Stimulated activated CD4-positive, alpha-beta T cell treated with anti-CD3 and anti-CD28 coated beads, Interleukin-1b, Interleukin-23, amount 100 ng/mL, for 1 hour (primary cell): ENCODE measurements around the gene YBX3.
A peak's percentile ranks its signal among the peaks of the same experiment; 100 is the strongest.
"Not testable (repeated sequence)": the region's sequence is repeated elsewhere in the genome, so short reads cannot be mapped to it uniquely, and the experiment has no call there.

Source experiments
- DNase-seq, 2 donors: peaks; one replicate each; pipeline ENCODE4 v3.0.0-alpha.2; 2020; ENCODE audit warnings: low read depth in 2 of 2

Gene YBX3

GRCh38 chr12:10722905-10723746, at the start of gene YBX3:
Gene YBX3, minus strand, starts transcription at chr12:10723323. Its CDS starts 212 bp downstream, at chr12:10723111.
- peak in 1 of 2 donors; percentile 17 for DNase-seq

DNA sequence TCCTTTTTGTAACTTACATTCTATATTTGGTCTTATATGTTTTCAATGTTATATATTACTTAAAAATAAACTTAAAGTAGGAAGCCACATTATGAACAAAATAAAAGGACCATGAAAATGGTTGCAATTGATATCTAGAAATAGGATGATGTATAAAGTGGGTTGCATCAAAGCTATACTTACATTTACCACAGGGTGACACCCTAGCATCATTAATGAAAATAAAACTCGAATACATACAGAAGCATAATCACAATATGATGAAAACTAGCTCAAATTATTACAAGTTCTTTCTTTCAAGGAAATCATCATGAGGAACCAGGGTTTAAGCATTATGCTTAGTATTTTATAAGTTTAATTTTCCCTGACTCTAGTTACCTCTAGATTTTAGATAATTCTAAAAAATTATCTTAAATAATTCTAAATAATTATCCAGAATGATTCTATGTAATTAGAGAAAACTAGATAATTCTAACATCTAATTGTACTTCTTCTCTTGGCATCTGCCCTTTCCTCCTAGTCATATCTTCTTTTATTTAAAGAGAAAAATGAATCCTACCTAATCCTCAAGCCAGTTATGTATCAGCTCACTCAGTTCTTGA, 48.1 kb upstream of the YBX3 start:
- no peak for DNase-seq

DNA sequence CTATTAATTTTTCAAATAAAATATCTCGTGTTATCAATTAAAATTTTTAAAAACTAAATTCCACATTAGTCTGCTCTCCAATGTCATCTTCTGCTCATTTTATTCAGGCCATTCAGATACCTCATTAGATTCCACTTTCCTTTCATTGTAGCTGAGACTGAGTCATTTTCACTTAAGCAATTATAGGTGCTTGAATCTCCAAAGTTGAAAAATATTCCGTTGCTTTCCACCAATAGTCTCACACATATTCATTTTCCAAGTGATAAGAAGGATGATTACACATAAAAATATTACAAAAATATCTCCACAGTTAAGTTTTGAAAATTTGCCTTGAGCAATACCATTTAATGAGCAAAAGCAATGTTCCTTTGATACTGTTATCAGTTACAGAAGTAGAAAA, 36.5 kb upstream of the YBX3 start:
- DNase-seq: no peak

GRCh38 chr12:10756194-10756593, 33.1 kb upstream of the YBX3 start:
- no peak for DNase-seq

- no peak for DNase-seq
These were observed 29.9 kb upstream of the YBX3 start for GRCh38 chr12:10753059-10753458.

DNA sequence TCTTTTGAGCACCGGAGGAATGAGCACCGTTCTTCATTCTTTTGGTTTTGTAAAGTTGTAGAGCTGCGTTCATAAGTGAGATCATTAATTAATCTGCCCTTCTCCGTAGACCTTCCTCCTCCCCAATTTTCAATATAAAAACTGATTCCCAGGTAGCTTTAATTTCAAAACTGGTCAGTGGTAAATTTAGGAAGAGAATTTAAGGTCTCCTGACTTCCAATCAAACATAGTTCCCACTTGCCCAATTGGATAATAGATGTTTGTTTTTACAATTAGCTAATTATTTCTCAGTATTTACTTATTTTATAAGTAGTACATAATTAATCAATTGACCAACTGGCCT, 27.2 kb upstream of the YBX3 start:
- DNase-seq: no peak

DNA sequence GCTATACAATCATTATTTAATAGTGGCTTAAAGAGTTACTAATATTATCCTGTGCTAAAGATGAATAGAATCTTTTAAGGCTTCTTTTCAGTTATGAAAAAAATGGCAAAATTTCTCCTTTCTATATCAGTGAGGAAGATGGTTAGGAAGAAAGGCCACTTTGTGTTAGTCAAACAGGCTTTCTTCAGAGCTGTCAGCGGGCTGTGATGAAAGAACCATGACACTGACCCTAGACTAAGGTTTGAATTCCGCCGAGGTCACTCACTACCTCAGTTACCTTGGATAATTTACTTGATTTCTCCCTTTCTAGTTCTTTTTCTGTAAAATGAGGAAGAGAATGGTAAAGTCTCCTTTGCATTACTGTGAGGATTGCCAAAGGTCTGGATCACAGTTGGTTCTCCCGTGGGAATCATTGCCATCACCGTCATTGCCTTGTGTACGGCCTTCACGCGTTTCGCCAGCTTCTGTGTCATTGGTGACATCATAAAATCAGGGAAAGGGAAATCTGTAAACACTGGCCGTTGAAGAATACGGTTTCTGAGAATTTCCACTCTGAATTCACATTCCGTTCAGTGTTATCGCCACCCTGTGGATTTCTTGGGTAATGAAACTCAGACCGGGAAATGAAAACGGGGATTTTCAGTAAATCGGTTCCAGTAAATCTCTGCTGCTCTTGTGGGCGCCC, 26.7 kb upstream of the YBX3 start:
- peak; percentile 17 to 33 for DNase-seq

DNA sequence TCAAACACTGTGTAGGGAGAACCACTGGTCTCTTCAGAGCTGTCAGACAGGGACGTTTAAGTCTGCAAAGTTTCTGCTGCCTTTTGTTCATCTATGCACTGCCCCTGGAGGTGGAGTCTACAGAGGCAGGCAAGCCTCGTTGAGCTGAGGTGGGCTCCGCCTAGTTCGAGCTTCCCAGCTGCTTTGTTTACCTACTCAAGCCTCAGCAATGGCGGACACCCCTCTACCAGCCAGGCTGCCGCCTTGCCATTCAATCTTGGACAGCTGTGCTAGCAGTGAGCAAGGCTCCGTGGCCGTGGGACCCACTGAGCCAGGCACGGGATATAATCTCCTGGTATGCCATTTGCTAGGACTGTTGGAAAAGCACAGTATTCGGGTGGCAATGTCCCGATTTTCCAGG, 24.6 kb upstream of the YBX3 start:
- DNase-seq: no peak

GRCh38 chr12:10743420-10743819, 20.3 kb upstream of the YBX3 start:
- DNase-seq: not testable (repeated sequence)

DNA sequence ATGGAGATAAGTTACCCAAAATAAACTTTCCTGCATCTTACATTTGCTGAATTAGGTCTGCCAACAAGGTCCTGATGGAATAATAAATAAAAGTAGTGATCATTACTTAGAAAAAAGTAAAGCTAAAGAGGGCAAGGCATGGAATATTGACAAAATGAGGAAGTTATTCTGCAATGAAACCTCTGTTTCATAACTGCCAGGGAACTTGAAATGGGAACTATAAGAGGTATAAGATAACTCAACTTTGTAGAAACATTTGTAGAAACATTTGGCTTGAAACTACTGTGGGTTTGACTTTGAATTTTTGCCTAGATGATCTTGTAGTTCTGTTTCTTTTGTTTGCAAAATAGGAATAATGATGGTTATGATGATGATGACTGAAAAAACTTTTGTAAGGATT, 18.7 kb upstream of the YBX3 start:
- DNase-seq: no peak

DNA sequence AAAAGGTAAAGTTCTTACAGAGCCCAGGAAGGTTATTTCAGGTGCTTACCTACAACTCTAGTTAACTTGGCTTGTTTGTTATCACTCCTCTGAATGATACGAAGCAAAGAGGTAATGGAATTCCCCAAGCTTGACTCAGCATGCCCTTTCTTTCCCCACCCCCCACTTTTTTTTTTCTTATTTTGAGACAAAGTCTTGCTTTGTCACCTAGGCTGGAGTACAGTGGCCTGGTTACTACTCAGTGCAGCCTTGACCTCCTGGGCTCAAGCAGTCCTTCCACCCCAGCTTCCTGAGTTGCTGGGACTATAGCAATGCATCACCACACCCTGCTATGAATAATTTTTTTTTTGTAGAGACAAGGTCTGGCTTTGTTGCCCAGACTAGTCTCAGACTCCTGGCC, 17.1 kb upstream of the YBX3 start:
- DNase-seq: no peak

- DNase-seq: no peak
These were observed 16.3 kb upstream of the YBX3 start for GRCh38 chr12:10739157-10740118.

DNA sequence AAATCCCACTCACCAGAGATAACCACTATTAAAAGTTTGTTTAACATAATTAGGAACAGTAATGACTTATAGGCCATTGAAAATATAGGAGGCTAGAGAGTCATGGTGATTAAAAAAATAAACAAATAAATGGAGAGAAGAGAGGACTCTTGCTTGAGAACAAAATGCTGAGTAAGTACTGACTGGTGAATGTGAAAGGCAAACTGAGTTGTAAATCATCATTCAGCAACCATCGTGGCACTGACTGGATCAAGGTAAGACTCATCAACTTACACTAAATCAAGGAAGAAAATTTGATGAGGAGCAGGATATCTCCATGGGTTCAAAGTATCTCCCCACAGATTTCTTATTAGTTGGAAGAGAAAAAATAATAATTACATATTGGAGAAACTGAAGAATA, 14.1 kb upstream of the YBX3 start:
- no peak for DNase-seq

DNA sequence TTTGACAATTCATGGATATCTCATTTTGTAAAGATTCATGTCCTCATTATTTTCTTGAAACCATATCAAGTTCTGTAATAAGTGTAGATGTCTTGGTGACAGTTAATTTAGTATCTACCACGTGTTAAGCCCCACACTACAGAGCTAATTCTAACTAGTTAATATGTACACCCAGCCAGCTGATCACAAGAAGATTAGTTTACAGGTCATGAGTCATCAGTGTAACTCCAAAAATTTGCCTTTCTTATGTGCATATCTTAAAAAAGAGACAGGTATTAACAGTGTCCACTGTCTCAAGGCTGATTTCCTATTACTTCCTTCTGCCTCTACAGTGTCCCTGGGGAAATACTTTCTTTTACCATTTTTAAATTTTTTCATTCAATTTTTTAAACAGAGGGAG, 13.3 kb upstream of the YBX3 start:
- no peak for DNase-seq

DNA sequence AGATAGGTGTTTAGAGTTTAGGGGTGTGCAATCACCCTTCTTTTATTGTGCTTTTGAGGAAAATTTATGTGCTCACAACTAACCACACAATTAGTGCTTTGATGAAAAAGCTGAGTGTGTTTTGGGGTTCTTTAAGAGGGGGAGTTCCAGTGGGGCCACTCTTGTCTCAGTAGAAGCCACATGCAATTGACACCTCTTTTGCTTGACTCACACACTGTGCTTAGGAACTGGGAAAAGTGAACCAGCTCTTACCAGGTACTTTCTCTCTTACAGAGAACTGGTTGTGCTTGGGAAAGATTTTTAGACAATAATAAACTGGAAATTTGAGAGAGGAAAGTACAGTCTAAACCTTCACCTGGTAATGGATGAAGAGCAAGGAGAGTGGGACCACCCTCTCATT, 12.3 kb upstream of the YBX3 start:
- DNase-seq: no peak

GRCh38 chr12:10732549-10732948, 9.4 kb upstream of the YBX3 start:
- DNase-seq: no peak

DNA sequence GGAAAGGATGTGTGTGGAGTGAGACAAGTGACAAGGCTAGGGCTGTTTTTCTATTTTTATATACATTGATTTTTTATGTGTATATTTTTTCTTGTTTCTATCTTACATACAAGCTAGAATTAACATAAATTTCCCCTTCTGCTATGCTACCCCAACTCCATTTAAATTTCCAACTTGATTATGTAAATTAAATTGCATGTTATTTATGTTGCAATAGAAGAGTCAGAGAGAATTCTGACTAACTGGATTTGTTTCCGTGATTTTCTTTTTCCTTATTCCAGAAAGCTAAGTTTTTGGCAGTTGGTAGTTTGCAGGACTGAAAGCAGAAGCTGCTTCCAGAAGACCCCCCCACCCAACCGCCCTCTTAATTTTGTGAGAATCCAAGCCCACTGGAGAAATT, 8.9 kb upstream of the YBX3 start:
- no peak for DNase-seq

DNA sequence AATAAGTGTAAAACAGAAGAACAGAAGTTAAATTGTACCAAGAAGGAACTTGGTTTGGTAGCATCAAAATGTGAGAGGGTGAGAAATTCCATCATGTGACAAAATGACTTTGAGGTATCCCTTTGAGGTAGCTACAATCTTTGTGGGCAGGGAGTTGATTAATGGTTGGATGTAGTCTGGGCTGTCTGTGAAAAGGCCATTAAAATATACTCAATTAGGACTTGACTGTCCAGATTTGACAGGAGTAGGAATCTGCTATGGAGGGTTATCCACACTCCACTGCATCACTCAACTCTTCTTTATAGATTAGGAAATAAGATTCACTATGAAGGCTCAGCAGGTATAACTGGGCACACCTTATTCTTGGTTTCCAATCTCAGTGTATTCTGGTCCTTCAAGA, 7.4 kb upstream of the YBX3 start:
- DNase-seq: no peak

- DNase-seq: no peak
These were observed 5.0 kb upstream of the YBX3 start for GRCh38 chr12:10728091-10728490.

DNA sequence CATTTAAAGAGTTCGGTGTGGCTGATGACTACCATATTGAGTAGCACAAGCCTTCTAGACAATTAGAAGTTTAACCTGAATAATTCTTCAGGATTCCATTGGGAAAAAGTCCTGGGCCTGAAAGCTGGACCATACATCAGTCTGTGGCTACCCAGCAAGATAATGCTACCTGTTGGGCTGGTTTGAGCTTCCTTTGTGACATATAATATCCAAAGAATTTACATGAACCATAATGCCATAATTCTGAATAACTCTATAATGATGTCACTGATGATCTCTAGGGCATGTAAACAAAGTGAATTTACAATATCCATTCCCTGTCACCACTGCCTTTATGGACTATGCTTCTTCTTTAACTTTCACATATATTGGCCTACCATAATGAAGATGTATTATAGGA, 3.8 kb upstream of the YBX3 start:
- DNase-seq: no peak

- no peak for DNase-seq
These were observed 1.9 kb upstream of the YBX3 start for GRCh38 chr12:10725003-10725402.

DNA sequence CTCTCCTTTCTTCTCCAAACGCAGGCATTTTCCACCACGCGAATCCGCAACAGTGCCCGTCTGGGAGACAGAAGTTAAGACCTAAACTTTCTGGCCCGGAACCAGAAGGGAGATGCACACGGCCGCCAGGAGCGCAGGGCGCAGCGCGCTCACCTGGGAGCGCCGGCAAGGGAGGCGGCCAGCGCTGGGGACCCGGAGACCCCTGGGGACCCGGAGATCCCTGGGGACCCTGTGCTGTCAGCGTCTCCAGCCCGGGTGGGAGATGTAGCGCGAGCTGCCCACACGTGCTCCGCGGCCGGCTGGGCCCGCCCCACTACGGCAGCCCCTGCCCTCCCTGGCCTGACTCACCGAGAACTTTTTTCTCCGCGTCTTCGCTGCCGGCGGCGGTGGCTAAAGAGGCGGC, 620 bp downstream of the YBX3 start:
- DNase-seq: peak in 1 of 2 donors; percentile 23
